Measurements from ENCODE around the gene MINDY1. TPM values are rescaled to one million over a fixed set of nuclear protein-coding genes. Genes with fewer than 3 reads are reported as not detected.

MINDY1 gene, protein sequence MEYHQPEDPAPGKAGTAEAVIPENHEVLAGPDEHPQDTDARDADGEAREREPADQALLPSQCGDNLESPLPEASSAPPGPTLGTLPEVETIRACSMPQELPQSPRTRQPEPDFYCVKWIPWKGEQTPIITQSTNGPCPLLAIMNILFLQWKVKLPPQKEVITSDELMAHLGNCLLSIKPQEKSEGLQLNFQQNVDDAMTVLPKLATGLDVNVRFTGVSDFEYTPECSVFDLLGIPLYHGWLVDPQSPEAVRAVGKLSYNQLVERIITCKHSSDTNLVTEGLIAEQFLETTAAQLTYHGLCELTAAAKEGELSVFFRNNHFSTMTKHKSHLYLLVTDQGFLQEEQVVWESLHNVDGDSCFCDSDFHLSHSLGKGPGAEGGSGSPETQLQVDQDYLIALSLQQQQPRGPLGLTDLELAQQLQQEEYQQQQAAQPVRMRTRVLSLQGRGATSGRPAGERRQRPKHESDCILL
- 18.2 and 23.4 TPM in 2 replicates for total RNA-seq

GRCh38 chr1:151006327-151007052 lies at the start of gene MINDY1:
MINDY1 (minus strand) TSS chr1:151006902; CDS start chr1:151002617, 4,285 bp downstream.

DNA sequence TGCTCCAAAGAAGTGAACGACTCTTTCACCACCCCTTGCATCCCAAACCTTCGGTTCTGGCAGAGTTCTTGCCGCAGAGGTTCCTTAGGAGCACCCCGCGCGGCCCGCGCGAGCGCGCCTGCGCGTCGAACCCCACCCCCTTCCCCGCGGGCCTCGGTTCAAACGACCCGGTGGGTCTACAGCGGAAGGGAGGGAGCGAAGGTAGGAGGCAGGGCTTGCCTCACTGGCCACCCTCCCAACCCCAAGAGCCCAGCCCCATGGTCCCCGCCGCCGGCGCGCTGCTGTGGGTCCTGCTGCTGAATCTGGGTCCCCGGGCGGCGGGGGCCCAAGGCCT lies 40.9 kb upstream of the MINDY1 start, which contains the start of gene C1orf56:
TSS of gene C1orf56 (plus strand) at position 161 of the 334 bp plus-strand sequence. CDS start at position 258, 97 bp downstream.

DNA sequence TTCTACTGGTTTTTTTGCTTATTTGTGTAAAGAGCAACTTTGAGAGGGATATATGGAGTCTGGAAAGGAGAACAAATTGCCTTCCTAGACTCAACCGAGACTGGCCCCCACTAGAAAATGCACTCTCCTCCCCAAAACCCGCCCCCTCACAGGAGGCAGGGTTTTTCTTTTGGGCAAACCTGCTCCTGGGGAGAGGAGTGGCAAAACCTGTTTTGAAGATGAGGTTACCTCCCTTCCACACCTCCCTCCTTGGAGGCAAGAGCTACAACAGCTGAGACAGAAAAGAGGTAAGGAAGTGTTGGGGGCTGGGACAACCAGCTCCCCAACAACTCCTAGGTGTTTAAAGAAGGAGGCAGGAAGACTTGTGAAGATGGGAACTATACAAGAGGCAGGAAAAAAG lies 29.7 kb upstream of the MINDY1 start, which contains the start of gene BNIPL:
TSS of gene BNIPL (plus strand) at position 231 of the 400 bp plus-strand sequence. CDS start at position 371, 140 bp downstream.

DNA sequence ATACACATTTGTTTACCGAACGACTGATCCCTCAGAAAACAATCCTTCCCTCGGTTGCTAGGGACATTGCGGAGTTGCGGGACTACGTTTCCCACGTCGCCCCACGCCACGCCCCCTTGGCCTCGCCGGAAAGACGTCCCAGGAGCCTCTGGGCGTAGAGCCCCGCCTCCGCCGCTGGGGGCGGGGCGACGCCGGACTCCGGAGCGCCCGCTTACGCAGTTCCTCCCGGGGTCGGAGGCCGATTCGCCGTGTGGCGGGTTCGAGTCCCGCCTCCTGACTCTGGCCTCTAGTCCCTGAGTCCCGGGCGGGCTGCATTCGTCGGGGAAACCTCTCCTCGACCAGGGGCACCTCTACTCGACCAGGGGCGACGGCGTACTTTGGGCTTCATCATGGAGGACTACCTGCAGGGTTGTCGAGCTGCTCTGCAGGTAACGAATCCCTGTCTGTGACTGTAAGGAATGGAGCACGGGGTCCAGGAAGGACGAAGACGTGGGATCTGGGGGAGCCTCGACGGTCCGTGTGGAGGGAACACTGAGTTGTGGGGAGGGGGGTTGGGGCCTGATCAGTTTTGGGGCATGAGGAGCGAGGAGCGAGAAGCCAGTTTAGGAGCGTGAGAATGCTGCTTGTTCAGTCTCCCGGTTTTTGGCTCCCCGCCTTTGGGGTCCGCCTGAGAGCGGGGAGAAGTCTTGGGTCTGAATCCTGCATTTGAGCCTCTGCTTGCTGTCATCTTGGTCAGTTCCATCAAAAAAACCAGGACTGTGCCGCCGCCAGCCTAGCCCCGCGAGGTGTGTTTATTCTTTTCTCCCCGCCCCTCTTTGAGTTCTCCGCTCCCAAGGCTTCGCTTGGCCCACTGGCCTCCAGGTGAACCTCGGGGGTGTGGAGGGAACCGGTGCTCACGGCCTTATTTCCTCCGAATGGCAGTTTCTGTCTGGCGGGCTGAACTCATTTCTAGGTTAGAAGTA lies 1.8 kb upstream of the MINDY1 start, which contains the start of gene PRUNE1:
TSS of gene PRUNE1 (plus strand) at position 206 of the 962 bp plus-strand sequence. CDS start at position 390, 184 bp downstream.

GRCh38 chr1:150981805-150982712 lies 24.6 kb downstream of the MINDY1 start, which contains the start of gene ANXA9:
ANXA9 (plus strand) TSS chr1:150982292; CDS start chr1:150983106, 814 bp downstream.

DNA sequence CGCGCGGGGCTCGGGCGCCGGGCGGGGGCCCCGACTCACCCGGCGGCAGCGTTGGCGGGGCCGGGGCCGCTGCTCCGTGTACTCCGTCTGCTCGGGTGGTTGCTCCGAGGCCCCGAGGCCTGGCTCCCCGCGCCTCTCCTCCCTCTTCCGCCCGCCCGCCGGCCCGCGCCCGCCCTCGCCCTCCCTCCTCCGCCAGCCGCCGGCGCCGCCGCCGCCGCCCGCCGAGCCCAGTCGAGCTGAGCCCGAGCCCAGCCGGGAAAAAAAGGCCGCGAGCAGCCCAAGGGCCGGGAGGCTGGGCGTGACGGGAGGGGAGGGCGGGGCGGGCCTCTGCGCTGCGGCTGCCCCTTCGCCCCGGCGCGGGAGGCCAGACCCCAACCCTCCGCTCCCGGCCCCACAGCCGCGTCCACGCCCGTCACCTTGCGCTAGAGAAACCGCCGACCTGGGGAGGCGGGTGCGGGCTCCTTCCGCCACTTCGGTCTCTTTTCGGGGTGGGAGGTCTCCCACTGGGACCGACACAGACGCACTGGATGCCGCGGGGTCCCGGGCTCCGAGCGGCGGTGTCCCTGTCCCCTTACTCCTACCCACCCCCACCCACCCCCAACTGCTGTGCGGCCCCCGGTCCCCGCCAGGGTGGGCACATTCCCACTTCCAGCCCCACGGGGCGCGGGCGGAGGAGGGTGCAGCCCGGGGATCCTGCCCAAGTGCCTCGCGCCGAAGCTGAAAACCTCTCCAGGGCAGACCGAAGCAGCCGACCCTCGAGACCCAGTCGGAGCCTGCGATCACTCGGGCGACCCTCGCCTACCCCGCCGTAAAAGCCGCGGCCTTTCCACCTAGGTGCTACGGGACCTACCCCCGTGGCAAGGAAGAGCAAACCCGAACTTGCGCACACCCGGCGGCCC lies 31.9 kb downstream of the MINDY1 start, which contains the start of gene CERS2:
TSS of gene CERS2 (minus strand) at position 256 of the 899 bp plus-strand sequence. CDS start 5,745 bp downstream, outside the sequence.

Other genes starting within 250 kb of the MINDY1 start
- 25.8 and 41.1 TPM in 2 replicates for gene CTSS, start 241.1 kb downstream of the MINDY1 start, total RNA-seq
- 139 and 237 TPM in 2 replicates for gene CTSK, start 198.6 kb downstream of the MINDY1 start, total RNA-seq
- gene ARNT, start 130.3 kb downstream of the MINDY1 start, total RNA-seq: 36.3 and 42.2 TPM in 2 replicates
- gene CTXND2, start 119.8 kb downstream of the MINDY1 start, total RNA-seq: not detected in 2 replicates
- 25.8 and 32.0 TPM in 2 replicates for gene SETDB1, start 80.5 kb downstream of the MINDY1 start, total RNA-seq
- 148 and 157 TPM in 2 replicates for gene CERS2, start 32.1 kb downstream of the MINDY1 start, total RNA-seq
- gene ANXA9, start 24.6 kb downstream of the MINDY1 start, total RNA-seq: 0.06 and 0.26 TPM in 2 replicates
- 7.3 and 8.0 TPM in 2 replicates for gene PRUNE1, start 1.5 kb upstream of the MINDY1 start, total RNA-seq
- gene BNIPL, start 29.7 kb upstream of the MINDY1 start, total RNA-seq: 0.25 and 0.40 TPM in 2 replicates
- 0.92 and 1.2 TPM in 2 replicates for gene C1orf56, start 40.8 kb upstream of the MINDY1 start, total RNA-seq
- 54.8 and 56.1 TPM in 2 replicates for gene CDC42SE1, start 52.7 kb upstream of the MINDY1 start, total RNA-seq
- gene MLLT11, start 53.5 kb upstream of the MINDY1 start, total RNA-seq: 4.2 and 4.5 TPM in 2 replicates
- 24.0 and 25.0 TPM in 2 replicates for gene GABPB2, start 63.9 kb upstream of the MINDY1 start, total RNA-seq
- 0.53 and 1.1 TPM in 2 replicates for gene SEMA6C, start 139.7 kb upstream of the MINDY1 start, total RNA-seq
- not detected in 2 replicates for gene TNFAIP8L2, start 149.7 kb upstream of the MINDY1 start, total RNA-seq
- gene LYSMD1, start 159.0 kb upstream of the MINDY1 start, total RNA-seq: 5.8 and 6.9 TPM in 2 replicates
- 33.3 and 33.8 TPM in 2 replicates for gene SCNM1, start 159.2 kb upstream of the MINDY1 start, total RNA-seq
- gene TMOD4, start 169.1 kb upstream of the MINDY1 start, total RNA-seq: 0.56 TPM in 1 of 2 replicates, not detected in the other
- gene VPS72, start 183.3 kb upstream of the MINDY1 start, total RNA-seq: 44.5 and 44.6 TPM in 2 replicates
- gene PIP5K1A, start 191.7 kb upstream of the MINDY1 start, total RNA-seq: 46.6 and 52.7 TPM in 2 replicates
- gene PSMD4, start 247.8 kb upstream of the MINDY1 start, total RNA-seq: 243 and 269 TPM in 2 replicates

Data from aortic smooth muscle cell (primary cell).